Measurements from ENCODE around the gene NKTR. TPM values are rescaled to one million over a fixed set of nuclear protein-coding genes. Genes with fewer than 3 reads are reported as not detected.

The NKTR gene
- total RNA-seq, 1 experiment from 2014 or later: 39.0 TPM

- no peak for ATAC-seq
- no peak overlapping the region for H3K27ac ChIP-seq (ENCODE audit: low read length)
- no peaks in the 10 kb centered on the region for H3K27me3 ChIP-seq (ENCODE audit: control insufficient read depth, insufficient read depth, low read length)
- H3K36me3 ChIP-seq (ENCODE audit: control insufficient read depth, insufficient read depth, low read length): peaks cover 62% of the 10 kb centered on the region
- no peak for DNase-seq (ENCODE audit: low read depth, low spot score)
- TF ChIP-seq TCF7L2 (IDR thresholded peaks at IDR 0.05; ENCODE audit: low read depth, low read length) (no peak), REST (IDR thresholded peaks at IDR 0.05; ENCODE audit: insufficient read depth in 1 of 2, low read depth in 2 of 2, low read length in 1 of 2) (no peak), CTCF (IDR thresholded peaks at IDR 0.05) (no peak), POLR2AphosphoS5 (IDR thresholded peaks at IDR 0.05; ENCODE audit: low read depth, low read length) (no peak), SIN3A (IDR thresholded peaks at IDR 0.05; ENCODE audit: borderline replicate concordance, insufficient read depth, low read depth, low read length) (no peak)
- H3K9me3 ChIP-seq (ENCODE audit: control insufficient read depth, insufficient read depth, low read depth, low read length): no peaks in the 10 kb centered on the region
- no TSS peak for BruUV-seq (replicated peaks)
- in situ Hi-C loops (cut with HindIII; ENCODE audit: low pct_unique_long_range_greater_than_20kb, low sequenced_read_pairs) (no loop called here), intact Hi-C loops (cut with micrococcal nuclease; ENCODE audit: unreplicated experiment) (no loop called here)
- H3K4me3 ChIP-seq (ENCODE audit: low read depth in 2 of 2, low read length in 2 of 2): no peak overlapping the region
- ChIA-PET POLR2A (no interaction called here), CTCF (no interaction called here)
- no peaks in the 10 kb centered on the region for H3K4me1 ChIP-seq (ENCODE audit: control insufficient read depth, insufficient read depth, low read length)
Observed at GRCh38 chr3:42638339-42638842, 37.9 kb downstream of the NKTR start.

GRCh38 chr3:42639192-42639591 lies 38.7 kb downstream of the NKTR start:
- no peaks in the 10 kb centered on the region for H3K27me3 ChIP-seq (ENCODE audit: control insufficient read depth, insufficient read depth, low read length)
- no peaks in the 10 kb centered on the region for H3K9me3 ChIP-seq (ENCODE audit: control insufficient read depth, insufficient read depth, low read depth, low read length)
- BruUV-seq (replicated peaks): no TSS peak
- intact Hi-C loops (cut with micrococcal nuclease; ENCODE audit: unreplicated experiment) (no loop called here), in situ Hi-C loops (cut with HindIII; ENCODE audit: low pct_unique_long_range_greater_than_20kb, low sequenced_read_pairs) (no loop called here)
- H3K4me1 ChIP-seq (ENCODE audit: control insufficient read depth, insufficient read depth, low read length): no peaks in the 10 kb centered on the region
- ChIA-PET POLR2A (no interaction called here), CTCF (no interaction called here)
- no peak overlapping the region for H3K27ac ChIP-seq (ENCODE audit: low read length)
- no peak for ATAC-seq
- DNase-seq (ENCODE audit: low read depth, low spot score): no peak
- peaks cover 54% of the 10 kb centered on the region for H3K36me3 ChIP-seq (ENCODE audit: control insufficient read depth, insufficient read depth, low read length)
- no peak overlapping the region for H3K4me3 ChIP-seq (ENCODE audit: low read depth in 2 of 2, low read length in 2 of 2)
- TF ChIP-seq TCF7L2 (IDR thresholded peaks at IDR 0.05; ENCODE audit: low read depth, low read length) (no peak), POLR2AphosphoS5 (IDR thresholded peaks at IDR 0.05; ENCODE audit: low read depth, low read length) (no peak), CTCF (IDR thresholded peaks at IDR 0.05) (no peak), REST (IDR thresholded peaks at IDR 0.05; ENCODE audit: insufficient read depth in 1 of 2, low read depth in 2 of 2, low read length in 1 of 2) (no peak), SIN3A (IDR thresholded peaks at IDR 0.05; ENCODE audit: borderline replicate concordance, insufficient read depth, low read depth, low read length) (no peak)

All from Panc1 (cell line).